ENCODE results near the gene AGL. TPM values are rescaled to one million over a fixed set of nuclear protein-coding genes. Genes with fewer than 3 reads are reported as not detected.
"Not testable (repeated sequence)": the region's sequence is repeated elsewhere in the genome, so short reads cannot be mapped to it uniquely, and the experiment has no call there.

Gene AGL
- total RNA-seq, 2 experiments from 2014 or later: 12.6 to 13.2 TPM

GRCh38 chr1:99963041-99963795 lies 113.1 kb downstream of the AGL start:
- Mint-ChIP-seq H3K4me1 (peaks cover 1% of the 10 kb centered on the region), H3K36me3 (ENCODE audit: low read depth) (no peaks in the 10 kb centered on the region), H3K27ac (no peak overlapping the region), H3K9me3 (peaks cover 3% of the 10 kb centered on the region), H3K27me3 (no peaks in the 10 kb centered on the region), H3K4me3 (no peak overlapping the region)
- no peak for DNase-seq
- ChIA-PET CTCF (no interaction called here), POLR2A (interaction anchor here (0.6 kb wide), 1 partner anchor 103 kb away, joined by 3 read pairs; no protein-coding TSS in a partner anchor)

- peaks cover 16% of the 10 kb centered on the region for H3K4me1 Mint-ChIP-seq
- CTCF ChIA-PET: interaction anchor here (1.0 kb wide), 1 partner anchor 22 kb away, joined by 3 read pairs; no protein-coding TSS in a partner anchor
These were observed 114.6 kb downstream of the AGL start for GRCh38 chr1:99964806-99965205.

GRCh38 chr1:99965646-99966375 lies 115.7 kb downstream of the AGL start:
- no peak overlapping the region for H3K27ac Mint-ChIP-seq
- DNase-seq: no peak
- POLR2A ChIA-PET: interaction anchor here (0.5 kb wide), 1 partner anchor 1268 kb away, joined by 5 read pairs; no protein-coding TSS in a partner anchor
- H3K27me3 Mint-ChIP-seq: no peaks in the 10 kb centered on the region
- H3K4me3 Mint-ChIP-seq: no peak overlapping the region
- CTCF ChIA-PET: interaction anchor here (1.0 kb wide), 1 partner anchor 21 kb away, joined by 3 read pairs; no protein-coding TSS in a partner anchor
- H3K9me3 Mint-ChIP-seq: peaks cover 6% of the 10 kb centered on the region
- H3K4me1 Mint-ChIP-seq: peaks cover 23% of the 10 kb centered on the region
- H3K36me3 Mint-ChIP-seq (ENCODE audit: low read depth): no peaks in the 10 kb centered on the region

More at GRCh38 chr1:99964806-99965205, 114.6 kb downstream of the AGL start:
- H3K9me3 Mint-ChIP-seq: peaks cover 6% of the 10 kb centered on the region
- H3K27me3 Mint-ChIP-seq: no peaks in the 10 kb centered on the region
- no peak overlapping the region for H3K27ac Mint-ChIP-seq
- POLR2A ChIA-PET: no interaction called here
- DNase-seq: no peak
- no peaks in the 10 kb centered on the region for H3K36me3 Mint-ChIP-seq (ENCODE audit: low read depth)
- H3K4me3 Mint-ChIP-seq: no peak overlapping the region

- POLR2A ChIA-PET: no interaction called here
- H3K27me3 Mint-ChIP-seq: no peaks in the 10 kb centered on the region
- no peak overlapping the region for H3K27ac Mint-ChIP-seq
- peaks cover 37% of the 10 kb centered on the region for H3K4me1 Mint-ChIP-seq
- no peaks in the 10 kb centered on the region for H3K36me3 Mint-ChIP-seq (ENCODE audit: low read depth)
- H3K4me3 Mint-ChIP-seq: peak overlapping the region; percentile 43
- CTCF ChIA-PET: no interaction called here
- DNase-seq: no peak
- peaks cover 6% of the 10 kb centered on the region for H3K9me3 Mint-ChIP-seq
These were observed 118.1 kb downstream of the AGL start for GRCh38 chr1:99968214-99968613.

GRCh38 chr1:99969260-99969728 lies 119.1 kb downstream of the AGL start:
- Mint-ChIP-seq H3K9me3 (peaks cover 6% of the 10 kb centered on the region), H3K27ac (peak overlapping the region; percentile 98), H3K4me3 (peak overlapping the region; percentile 100), H3K36me3 (ENCODE audit: low read depth) (no peaks in the 10 kb centered on the region), H3K27me3 (no peaks in the 10 kb centered on the region), H3K4me1 (peaks cover 37% of the 10 kb centered on the region)
- ChIA-PET POLR2A (interaction anchor here (0.7 kb wide), 1 partner anchor 186 kb away, joined by 3 read pairs; no protein-coding TSS in a partner anchor), CTCF (interaction anchor here (0.6 to 1.3 kb wide), 5 partner anchors 39 to 1883 kb away, joined by 3 to 4 read pairs (median 3); no protein-coding TSS in a partner anchor)
- no peak for DNase-seq

GRCh38 chr1:99969729-99970621 lies 119.8 kb downstream of the AGL start, which contains the start of gene SLC35A3:
Gene SLC35A3, plus strand, starts transcription at chr1:99969996. Its CDS starts 23,559 bp downstream, at chr1:99993555.
- CTCF ChIA-PET: interaction anchor here (0.6 to 1.3 kb wide), 6 partner anchors 39 to 1883 kb away, joined by 3 to 4 read pairs (median 3); no protein-coding TSS in a partner anchor
- POLR2A ChIA-PET: interaction anchor here (0.6 to 0.7 kb wide), 2 partner anchors 187 to 383 kb away, joined by 3 read pairs; no protein-coding TSS in a partner anchor
- H3K36me3 Mint-ChIP-seq (ENCODE audit: low read depth): no peaks in the 10 kb centered on the region
- peak within 1 kb of the TSS; percentile 100 for H3K4me3 Mint-ChIP-seq
- DNase-seq: peak; percentile 79
- peak within 1 kb of the TSS; percentile 98 for H3K27ac Mint-ChIP-seq
- H3K9me3 Mint-ChIP-seq: peaks cover 6% of the 10 kb centered on the region
- H3K4me1 Mint-ChIP-seq: peaks cover 37% of the 10 kb centered on the region
- no peaks in the 10 kb centered on the region for H3K27me3 Mint-ChIP-seq

- H3K27me3 Mint-ChIP-seq: no peaks in the 10 kb centered on the region
- POLR2A ChIA-PET: no interaction called here
These were observed 120.6 kb downstream of the AGL start for GRCh38 chr1:99970713-99971255.

GRCh38 chr1:99972066-99972465 lies 121.9 kb downstream of the AGL start:
- H3K27me3 Mint-ChIP-seq; DNase-seq; POLR2A ChIA-PET; H3K9me3 Mint-ChIP-seq; H3K27ac Mint-ChIP-seq; H3K36me3 Mint-ChIP-seq (ENCODE audit: low read depth): not testable (repeated sequence)
- Mint-ChIP-seq H3K4me1 (peaks cover 37% of the 10 kb centered on the region), H3K4me3 (peak overlapping the region; percentile 30)
- CTCF ChIA-PET: interaction anchor here (0.7 kb wide), 2 partner anchors 52 to 1601 kb away, joined by 3 read pairs; no protein-coding TSS in a partner anchor

More at GRCh38 chr1:99970713-99971255, 120.6 kb downstream of the AGL start:
- Mint-ChIP-seq H3K4me3 (peak overlapping the region; percentile 100), H3K27ac (peak overlapping the region; percentile 98), H3K36me3 (ENCODE audit: low read depth) (peaks cover 4% of the 10 kb centered on the region), H3K9me3 (peaks cover 6% of the 10 kb centered on the region), H3K4me1 (peaks cover 37% of the 10 kb centered on the region)
- CTCF ChIA-PET: no interaction called here
- DNase-seq: no peak

Other genes starting within 250 kb of the AGL start
- not detected for gene PALMD, start 204.2 kb upstream of the AGL start, total RNA-seq
- 1 to 10 TPM; 1.7 to 2.1 TPM for gene FRRS1, start 83.7 kb upstream of the AGL start, total RNA-seq
- gene SLC35A3, start 119.6 kb downstream of the AGL start, total RNA-seq: 10 to 100 TPM; 15.9 to 16.9 TPM

Measured in activated CD4-positive, alpha-beta T cell treated with anti-CD3 and anti-CD28 coated beads, Interleukin-2, amount 10 ng/mL, durations not matched to agents 7 days and 5 days (primary cell).